Raji (cell line): ENCODE data around the gene CAPZB.

Experiments used
- POLR2A ChIP-seq: IDR thresholded peaks from 2 replicates; pipeline ENCODE4 v1.6.1; 2011; ENCODE audit warnings: low read depth, low read length, control low read depth; ENCODE audit not compliant: insufficient read depth

The CAPZB gene

DNA sequence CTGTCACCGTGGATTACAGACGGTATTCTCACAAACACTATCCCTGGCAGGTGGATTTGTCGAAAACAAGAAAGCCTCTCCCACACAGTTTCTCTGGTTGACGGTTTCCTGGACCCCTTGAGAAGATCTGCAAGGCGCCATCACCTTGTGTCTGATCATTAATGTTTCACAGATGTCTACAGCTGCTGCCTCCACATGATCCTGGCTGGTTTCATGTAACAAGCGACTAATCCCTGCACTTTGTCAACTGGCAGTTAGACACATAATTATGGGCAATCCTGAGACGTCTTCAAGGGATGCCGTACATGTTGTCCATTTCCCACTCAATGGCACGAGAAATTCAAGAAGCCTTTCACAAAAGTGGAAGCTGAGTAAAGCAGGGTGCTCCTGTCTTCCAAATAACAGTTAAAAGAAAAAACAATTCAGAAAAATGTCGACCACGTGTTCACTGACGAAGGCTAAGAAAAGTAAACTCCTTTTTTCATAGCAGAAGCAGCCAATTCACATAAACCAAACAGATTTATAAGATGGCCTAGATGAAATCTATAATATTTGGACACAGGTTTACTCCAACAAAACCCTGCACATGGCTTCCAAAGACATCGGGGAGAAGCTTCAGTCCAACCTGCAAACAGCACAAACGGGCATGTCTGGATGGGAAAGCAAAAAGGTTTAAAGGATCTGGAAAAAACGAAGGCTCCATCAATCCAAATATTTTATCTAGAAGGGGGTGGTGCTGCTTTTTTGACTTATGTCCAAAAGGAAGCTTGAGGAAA, 52.2 kb downstream of the CAPZB start:
- no peak for TF ChIP-seq POLR2A

GRCh38 chr1:19430121-19431068, 54.9 kb downstream of the CAPZB start:
- no peak for TF ChIP-seq POLR2A

- no peak for TF ChIP-seq POLR2A
Measured at GRCh38 chr1:19429611-19430010, 55.7 kb downstream of the CAPZB start.

DNA sequence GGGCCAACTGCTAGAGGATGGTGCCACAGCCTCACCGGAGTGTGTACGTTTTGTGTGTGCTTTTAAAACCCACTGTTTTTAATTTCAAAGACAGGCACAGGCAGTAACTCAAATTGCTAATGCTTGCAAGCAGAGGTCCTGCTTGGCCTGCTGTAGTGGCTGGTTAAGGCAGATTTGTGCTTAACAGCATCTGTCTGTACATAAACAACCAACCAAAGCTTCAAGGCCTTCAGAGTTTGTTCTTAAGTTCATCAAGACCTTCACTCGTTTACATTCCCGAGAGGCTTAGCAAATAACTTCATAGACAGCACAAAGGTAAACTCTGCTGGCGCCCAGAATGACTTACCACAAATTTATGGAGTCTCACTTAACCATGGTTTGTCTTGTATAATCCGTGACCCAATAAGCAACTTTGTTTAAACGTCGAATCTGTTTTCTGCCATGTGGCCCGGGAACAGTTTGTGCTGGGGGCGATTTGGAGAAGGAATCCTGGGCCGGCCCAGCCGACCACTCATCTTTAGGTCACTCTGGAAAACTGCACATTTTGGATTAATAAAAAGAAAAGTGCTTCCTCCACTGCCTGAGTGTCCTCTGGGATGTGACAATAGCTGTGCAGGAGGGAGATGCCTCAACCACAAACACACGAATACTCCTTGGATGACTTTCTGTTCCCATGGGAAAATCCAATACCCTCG, 58.1 kb downstream of the CAPZB start:
- no peak for TF ChIP-seq POLR2A

GRCh38 chr1:19426294-19427086, 58.8 kb downstream of the CAPZB start:
- TF ChIP-seq POLR2A, result no peak

DNA sequence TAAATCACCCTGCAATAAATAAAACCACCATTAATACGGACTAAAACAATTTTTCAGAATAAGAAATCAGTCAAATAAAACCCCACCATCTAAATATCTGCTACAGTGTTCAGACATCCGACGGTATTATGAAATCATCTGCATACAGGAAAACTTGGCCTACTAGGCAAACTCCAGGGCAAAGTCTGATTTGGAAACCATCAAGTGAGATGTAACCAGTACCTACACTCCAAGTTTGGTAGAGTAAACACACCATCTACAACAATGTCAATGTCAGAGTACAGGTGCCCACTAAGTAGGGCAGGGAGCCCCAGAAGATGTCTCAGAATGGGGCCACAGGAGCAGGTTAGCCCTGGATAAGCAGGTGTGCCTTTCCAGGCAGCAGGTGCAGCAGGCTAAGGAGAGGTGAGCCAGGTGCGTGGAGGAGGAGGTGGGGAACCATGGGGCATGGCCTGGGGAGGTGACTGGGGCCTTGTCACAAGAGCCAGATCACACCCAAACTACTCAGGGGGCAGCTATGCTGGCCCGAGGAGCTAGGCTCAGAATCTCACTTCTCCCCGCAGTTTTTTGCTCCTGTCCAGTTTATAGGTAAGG, 59.6 kb downstream of the CAPZB start:
- no peak for TF ChIP-seq POLR2A

- TF ChIP-seq POLR2A, result no peak
Measured at GRCh38 chr1:19424651-19425570, 60.4 kb downstream of the CAPZB start.

DNA sequence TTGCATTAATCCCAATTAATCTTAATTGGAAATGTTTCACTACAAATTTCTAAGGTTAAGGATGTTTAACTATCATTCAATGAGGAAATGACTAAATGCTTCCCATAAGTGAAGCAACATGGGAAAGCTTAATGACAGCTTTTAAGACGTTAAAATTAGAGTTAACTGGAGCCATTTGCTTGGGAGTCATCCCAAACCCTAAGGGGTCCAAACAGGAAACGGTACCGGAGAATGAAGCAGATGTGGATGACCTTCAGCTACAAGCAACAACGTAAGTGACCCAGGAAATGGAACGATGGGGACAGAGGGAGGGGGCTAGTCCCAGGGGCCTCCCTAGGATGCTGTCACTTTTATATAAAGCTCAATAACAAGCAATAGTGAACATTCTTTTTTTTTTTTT, 62.2 kb downstream of the CAPZB start:
- TF ChIP-seq POLR2A, result no peak

GRCh38 chr1:19421365-19421764, 64.0 kb downstream of the CAPZB start:
- TF ChIP-seq POLR2A, result no peak

DNA sequence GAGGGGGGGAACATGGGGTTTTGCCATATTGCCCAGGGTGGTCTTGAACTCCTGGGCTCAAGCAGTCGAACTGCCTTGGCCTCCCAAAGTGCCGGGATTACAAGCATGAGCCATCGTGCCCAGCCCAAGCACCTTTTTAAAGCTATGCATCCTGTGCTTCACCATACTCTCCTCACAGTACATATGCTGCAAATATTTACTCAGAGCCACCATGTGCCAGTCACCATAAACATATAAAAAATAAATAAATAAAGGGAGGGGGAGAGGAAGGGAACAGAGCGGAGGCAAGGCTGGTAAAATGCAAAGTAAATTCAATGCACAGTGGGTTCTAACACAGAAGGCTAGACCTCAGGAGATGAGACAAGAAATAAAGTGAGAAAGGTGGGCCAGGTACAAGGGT, 64.7 kb downstream of the CAPZB start:
- TF ChIP-seq POLR2A, result no peak

GRCh38 chr1:19419691-19420090, 65.6 kb downstream of the CAPZB start:
- no peak for TF ChIP-seq POLR2A

DNA sequence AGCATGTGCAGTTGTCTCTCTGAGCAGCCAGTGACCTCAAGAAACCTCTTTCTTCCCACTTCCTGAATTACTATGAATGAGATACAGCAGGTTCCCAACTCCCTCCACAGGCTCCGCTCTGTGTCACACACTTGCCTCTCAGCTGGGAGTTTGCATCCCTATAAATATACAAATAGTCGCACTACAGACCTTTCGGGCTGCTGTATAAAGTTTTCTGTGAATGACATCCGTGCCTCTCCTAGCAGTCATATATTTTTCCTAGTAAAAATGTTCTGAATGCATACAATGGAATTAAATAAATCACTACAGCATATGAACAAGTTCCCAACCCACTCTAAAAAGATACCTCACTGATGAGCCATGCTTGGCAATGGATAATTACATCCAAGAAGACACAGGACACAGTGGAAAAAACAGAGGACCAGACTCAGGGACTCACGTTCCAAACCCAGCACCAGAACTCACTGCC, 66.8 kb downstream of the CAPZB start:
- TF ChIP-seq POLR2A, result no peak

- no peak for TF ChIP-seq POLR2A
Measured at GRCh38 chr1:19416921-19417470, 68.3 kb downstream of the CAPZB start.
